Ovary (tissue), 9 donors: ENCODE measurements around the gene MYO15B. TPM values are rescaled to one million over a fixed set of nuclear protein-coding genes. Genes with fewer than 3 reads are reported as not detected.

Experiments
- DNase-seq, 5 donors: peaks; one replicate each; pipeline ENCODE4 v3.0.0-alpha.2; 2019 to 2020
- H3K27ac ChIP-seq, 2 donors: fragments of 200-600 bp; one replicate each; pipeline versions ENCODE4 v1.5.1 to v1.8.0; 2019 to 2022
- H3K27me3 ChIP-seq: fragments of 200-600 bp; one replicate; pipeline ENCODE4 v1.8.0; 2022
- H3K36me3 ChIP-seq: fragments of 200-600 bp; sonication (generic); one replicate; pipeline ENCODE4 v1.5.1; 2019
- H3K4me1 ChIP-seq: one replicate; pipeline ENCODE4 v1.8.1; 2013; ENCODE audit warnings: mild to moderate bottlenecking, moderate library complexity; ENCODE audit not compliant: insufficient read depth
- H3K4me3 ChIP-seq: fragments of 200-600 bp; sonication (generic); one replicate; pipeline ENCODE4 v1.5.1; 2017
- H3K9me3 ChIP-seq, 2 donors: fragments of 200-600 bp in 1 of 2; sonication (generic) in 1 of 2; one replicate each; pipeline versions ENCODE4 v1.5.1 to v1.8.1; 2013 to 2019; ENCODE audit warnings: mild to moderate bottlenecking in 1 of 2, moderate library complexity in 1 of 2
- CTCF ChIP-seq, 3 donors: fragments of 450-650 bp in 2 of 3; fragments of 200-600 bp in 1 of 3; IDR thresholded peaks; one replicate each; pipeline versions ENCODE4 v1.5.1 to v1.8.0; 2016 to 2022; ENCODE audit warnings: antibody characterized with exemption in 3 of 3, mild to moderate bottlenecking in 1 of 3
- EP300 ChIP-seq: sonication (generic); formaldehyde crosslinking; IDR thresholded peaks from one replicate; pipeline ENCODE4 v1.6.1; 2017; ENCODE audit warnings: antibody characterized with exemption
- POLR2A ChIP-seq: fragments of 450-650 bp; IDR thresholded peaks from one replicate; pipeline ENCODE4 v1.6.1; 2017; ENCODE audit warnings: antibody characterized with exemption, mild to moderate bottlenecking, moderate library complexity
- WGBS, 3 donors: extraction: QIAGEN DNeasy Blood & Tissue Kit in 1 of 3; methylation state at CpG; one replicate each; pipeline versions ENCODE4 v1.1.5 to v1.1.7; 2013 to 2017; 5-methylcytosine and 5-hydroxymethylcytosine counted together
- intact Hi-C, 4 donors: fragments of 100-400 bp; cut with DNase I; formaldehyde crosslinking; loops; one replicate each; pipeline versions ENCODE4 v1.11.0 to v1.15.1; 2022 to 2023
- polyA plus RNA-seq, 2 donors: library from polyadenylated mRNA; stranded (reverse); fragments of 200-250 nt in 1 of 2; fragments of 350-450 nt in 1 of 2; fragmentation: Illumina TruSeq in 1 of 2; extraction: RNeasy Lipid Tissue Mini Kit (QIAGEN cat#74804) in 1 of 2; gene quantifications; one replicate each; pipeline ENCODE4 v1.2.3, GENCODE V29; 2013 to 2014
- total RNA-seq, 7 donors: library from RNA; depleted of rRNA in 2 of 7; stranded (reverse); fragments of >200 nt in 2 of 7; fragmentation: NEBNext Ultra II Directional in 3 of 7; extraction: Animal tissue kit (Norgen Biotek cat#: 25700) in 3 of 7; gene quantifications; one replicate each; pipeline versions ENCODE4 v1.1.0 to v1.2.4, GENCODE V29; 2016 to 2023
- donor health status: DM: no; HTN: no; CAD: no; lungs with moderate emphysema.
- donor health status: DM: no; HTN: no; CAD: no.
- donor health status: Bipolar disorder and iron deficiency.
- donor health status: DM: yes; HTN: yes; CAD: no.
- donor health status: DM: no; HTN: no; CAD: no.
- donor health status: DM: yes; HTN: yes; CAD: no.

MYO15B gene
- total and polyA plus RNA-seq, 9 donors = 31.0 to 383 (median 238) TPM

- Histone ChIP-seq H3K27me3 (no peaks in the 10 kb centered on the region), H3K9me3 (no peaks in the 10 kb centered on the region), H3K4me1 (no peaks in the 10 kb centered on the region), H3K36me3 (no peaks in the 10 kb centered on the region), H3K4me3 (no peak overlapping the region), H3K27ac (no peak overlapping the region)
- intact Hi-C loops = no loop called here
- WGBS, 3 donors = 91 to 94% (median 93%) methylated on average over 8 of the region's 8 CpGs
- DNase-seq = no peak
- TF ChIP-seq POLR2A = no peak
- no peak for TF ChIP-seq CTCF (IDR thresholded peaks at IDR 0.05)
- no peak for TF ChIP-seq EP300
Observed at GRCh38 chr17:75542229-75542628, 45.4 kb upstream of the MYO15B start.

- Histone ChIP-seq H3K36me3 (no peaks in the 10 kb centered on the region), H3K27ac (no peak overlapping the region), H3K9me3 (no peaks in the 10 kb centered on the region), H3K27me3 (no peaks in the 10 kb centered on the region), H3K4me3 (no peak overlapping the region), H3K4me1 (no peaks in the 10 kb centered on the region)
- intact Hi-C loops = no loop called here
- DNase-seq = no peak
- WGBS, 3 donors = 88 to 93% (median 90%) methylated on average over 12 to 15 of the region's 15 CpGs
- TF ChIP-seq CTCF (IDR thresholded peaks at IDR 0.05) (no peak), EP300 (no peak), POLR2A (no peak)
Observed at GRCh38 chr17:75542728-75543336, 44.8 kb upstream of the MYO15B start.

- 76 to 91% (median 82%) methylated on average over 8 of the region's 8 CpGs for WGBS, 3 donors
- H3K4me1 ChIP-seq = no peaks in the 10 kb centered on the region
- H3K9me3 ChIP-seq = no peaks in the 10 kb centered on the region
- H3K36me3 ChIP-seq = no peaks in the 10 kb centered on the region
- no peak overlapping the region for H3K27ac ChIP-seq
- no peak for TF ChIP-seq EP300
- TF ChIP-seq CTCF (IDR thresholded peaks at IDR 0.05) = no peak
- no peaks in the 10 kb centered on the region for H3K27me3 ChIP-seq
- H3K4me3 ChIP-seq = no peak overlapping the region
- DNase-seq = no peak
- intact Hi-C loops = no loop called here
Observed at GRCh38 chr17:75544250-75544649, 43.4 kb upstream of the MYO15B start.

GRCh38 chr17:75546181-75546580, 41.4 kb upstream of the MYO15B start:
- H3K4me1 ChIP-seq = no peaks in the 10 kb centered on the region
- intact Hi-C loops = no loop called here
- no peak for DNase-seq
- no peak overlapping the region for H3K27ac ChIP-seq
- no peak overlapping the region for H3K4me3 ChIP-seq
- no peaks in the 10 kb centered on the region for H3K36me3 ChIP-seq
- TF ChIP-seq EP300 (no peak), CTCF (IDR thresholded peaks at IDR 0.05) (no peak), POLR2A (no peak)
- no peaks in the 10 kb centered on the region for H3K27me3 ChIP-seq
- H3K9me3 ChIP-seq = no peaks in the 10 kb centered on the region
- WGBS, 3 donors = 39 to 79% (median 65%) methylated on average over 13 of the region's 13 CpGs
